CD4-positive, alpha-beta T cell treated with Interleukin-12 subunit alpha and Interleukin-12 subunit beta, for 1 hour (primary cell): ENCODE measurements around the gene COMMD1.
A peak's percentile ranks its signal among the peaks of the same experiment; 100 is the strongest.
"Not testable (repeated sequence)": the region's sequence is repeated elsewhere in the genome, so short reads cannot be mapped to it uniquely, and the experiment has no call there.

ENCODE experiments used
- DNase-seq: peaks from one replicate; pipeline ENCODE4 v3.0.0-alpha.2; 2020

The COMMD1 gene

DNA sequence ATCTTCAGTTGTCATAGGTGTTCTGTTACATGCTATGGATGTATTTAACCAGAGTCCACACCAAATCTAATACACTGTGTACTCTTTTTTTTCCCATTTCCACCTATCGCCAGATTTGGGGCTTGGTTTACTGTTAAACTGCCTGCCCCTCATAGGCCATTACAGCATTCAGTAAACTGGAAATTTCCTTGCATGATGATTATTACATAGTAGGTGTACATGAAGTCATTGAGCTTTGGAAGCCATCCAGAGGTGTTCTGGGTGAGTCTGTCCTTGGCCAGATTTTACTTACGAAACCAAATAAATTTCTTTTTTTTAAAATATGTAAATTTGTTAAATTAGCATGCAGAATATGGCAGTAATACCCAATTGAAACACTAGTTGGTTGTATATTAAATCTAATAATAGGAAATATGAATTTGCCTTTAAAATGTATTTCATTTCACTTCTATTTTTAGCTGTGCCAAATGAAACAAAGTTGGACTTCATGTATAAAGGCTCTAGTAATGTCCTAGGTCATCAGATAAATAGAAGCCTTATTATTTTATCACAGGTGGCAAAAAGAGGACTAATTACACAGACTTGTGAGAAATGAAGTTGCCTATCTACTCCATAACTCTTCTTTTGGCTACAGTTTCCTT lies 60.7 kb downstream of the COMMD1 start:
- DNase-seq: no peak

DNA sequence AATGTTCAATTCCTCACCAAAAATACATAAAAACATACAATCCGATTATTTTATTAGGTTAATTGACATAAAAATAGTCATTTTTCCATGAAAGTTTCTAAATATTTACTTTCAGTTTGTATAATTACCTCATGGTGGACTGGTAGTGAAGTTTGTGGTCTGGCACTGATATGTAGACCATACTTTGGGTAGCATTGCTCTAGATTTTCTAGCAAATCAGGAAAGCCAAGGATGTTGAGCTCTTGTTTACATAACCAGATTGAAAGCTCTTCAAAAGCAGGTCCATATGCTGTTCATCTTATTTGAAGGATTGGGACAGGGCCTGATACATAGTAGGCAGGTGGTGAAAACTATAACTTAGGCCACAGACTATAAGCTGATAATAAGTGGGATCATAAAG lies 61.8 kb downstream of the COMMD1 start:
- no peak for DNase-seq

DNA sequence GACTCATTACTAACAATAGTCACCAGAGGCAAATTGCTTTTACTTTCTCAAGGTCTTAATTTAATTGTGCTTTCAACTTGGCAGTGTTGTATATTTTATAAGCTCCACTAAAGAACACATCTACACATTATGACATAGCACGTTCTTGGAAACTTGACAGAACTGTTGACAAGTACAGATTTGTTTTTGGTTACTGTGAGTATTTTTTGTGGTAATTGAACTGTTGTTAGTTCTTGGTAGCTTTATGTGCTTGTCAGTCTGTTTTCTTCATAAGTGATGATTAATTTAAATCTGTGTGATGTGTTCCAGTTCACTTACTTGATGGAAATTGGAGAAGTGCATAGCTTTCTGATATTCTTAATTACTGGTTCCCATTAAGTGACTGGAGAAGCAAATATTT lies 63.9 kb downstream of the COMMD1 start:
- DNase-seq: no peak

DNA sequence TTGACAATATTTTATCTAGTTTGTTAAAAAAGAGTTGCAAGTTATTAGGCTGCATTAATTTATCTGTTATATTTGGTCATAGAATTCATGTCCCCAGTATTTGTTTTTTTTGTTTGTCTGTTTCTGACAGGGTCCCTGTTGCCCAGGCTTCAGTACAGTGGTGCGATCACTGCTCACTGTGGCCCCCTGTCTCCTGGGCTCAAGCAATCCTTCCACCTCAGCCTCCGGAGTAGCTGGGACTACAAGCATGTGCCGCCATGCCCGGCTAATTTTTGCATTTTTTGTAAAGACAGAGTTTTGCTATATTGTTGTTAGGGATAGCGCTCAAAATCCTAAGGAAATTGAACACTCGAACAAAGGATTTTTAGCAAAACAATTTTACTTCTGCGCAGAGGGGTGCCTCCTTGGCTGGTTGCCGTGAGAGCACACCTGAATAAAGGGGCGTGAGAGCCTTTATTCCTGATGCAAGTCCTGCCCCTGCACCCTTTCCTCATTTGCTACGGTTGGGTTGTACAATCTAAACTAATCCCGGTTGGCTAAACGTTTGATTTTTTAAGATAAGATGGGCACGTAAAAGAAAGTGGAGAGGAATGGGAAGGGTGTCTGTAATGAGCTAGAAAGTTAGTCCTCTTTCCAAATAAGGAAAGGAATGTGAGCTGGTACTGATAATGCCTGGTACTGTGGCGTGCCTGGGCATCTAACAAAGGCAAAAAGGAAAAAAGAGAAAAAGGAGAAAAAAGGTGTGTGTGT lies 65.5 kb downstream of the COMMD1 start:
- DNase-seq: no peak

DNA sequence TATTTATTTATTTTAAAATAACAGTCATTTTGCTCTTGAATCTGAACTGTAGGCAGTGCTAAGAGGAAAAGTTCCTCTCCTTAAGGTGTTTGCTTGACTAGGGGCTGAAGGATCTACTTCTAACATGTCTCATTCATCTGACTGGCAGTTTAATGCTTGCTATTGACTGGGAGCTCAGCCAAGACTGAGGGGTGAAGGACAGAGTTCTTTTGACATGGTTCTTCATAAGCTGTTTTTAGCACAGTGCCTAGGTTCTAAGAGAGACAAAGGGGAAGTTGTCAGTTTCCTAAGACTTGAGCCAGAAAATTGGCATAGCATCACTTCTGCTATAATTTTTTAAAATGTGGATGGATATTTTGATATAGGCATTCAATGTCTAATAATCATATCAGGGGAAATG lies 73.0 kb downstream of the COMMD1 start:
- DNase-seq: no peak

DNA sequence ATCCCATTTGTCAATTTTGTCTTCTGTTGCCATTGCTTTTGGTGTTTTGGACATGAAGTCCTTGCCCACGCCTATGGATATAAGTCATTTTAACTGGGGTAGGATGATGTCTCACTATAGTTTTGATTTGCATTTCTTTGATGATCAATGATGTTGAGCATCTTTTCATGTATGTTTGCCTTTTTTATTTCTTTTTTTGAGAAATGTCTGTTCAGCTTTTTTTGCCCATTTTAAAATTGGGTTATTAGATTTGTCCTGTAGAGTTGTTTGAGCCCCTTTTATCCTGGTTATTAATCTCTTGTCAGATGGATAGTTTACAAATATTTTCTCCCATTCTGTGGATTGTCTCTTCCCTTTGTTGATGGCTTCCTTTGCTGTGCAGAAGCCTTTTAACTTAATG lies 75.3 kb downstream of the COMMD1 start:
- no peak for DNase-seq

DNA sequence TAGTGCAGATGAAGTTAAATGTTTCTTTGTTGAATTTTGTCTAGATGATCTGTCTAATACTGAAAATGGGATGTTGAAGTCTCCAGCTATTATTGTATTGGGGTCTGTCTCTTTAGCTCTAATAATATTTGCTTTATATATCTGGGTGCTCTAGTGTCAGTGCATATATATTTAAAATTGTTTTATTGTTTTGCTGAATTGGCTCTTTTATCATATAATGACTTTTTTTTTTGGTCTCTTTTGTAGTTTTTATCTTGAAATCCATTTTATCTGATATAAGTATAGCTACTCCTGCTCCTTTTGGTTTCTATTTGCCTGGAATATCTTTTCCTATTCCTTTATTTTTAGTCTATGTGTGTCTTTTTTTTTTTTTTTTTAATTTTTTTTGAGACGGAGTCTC lies 79.2 kb downstream of the COMMD1 start:
- no peak for DNase-seq

DNA sequence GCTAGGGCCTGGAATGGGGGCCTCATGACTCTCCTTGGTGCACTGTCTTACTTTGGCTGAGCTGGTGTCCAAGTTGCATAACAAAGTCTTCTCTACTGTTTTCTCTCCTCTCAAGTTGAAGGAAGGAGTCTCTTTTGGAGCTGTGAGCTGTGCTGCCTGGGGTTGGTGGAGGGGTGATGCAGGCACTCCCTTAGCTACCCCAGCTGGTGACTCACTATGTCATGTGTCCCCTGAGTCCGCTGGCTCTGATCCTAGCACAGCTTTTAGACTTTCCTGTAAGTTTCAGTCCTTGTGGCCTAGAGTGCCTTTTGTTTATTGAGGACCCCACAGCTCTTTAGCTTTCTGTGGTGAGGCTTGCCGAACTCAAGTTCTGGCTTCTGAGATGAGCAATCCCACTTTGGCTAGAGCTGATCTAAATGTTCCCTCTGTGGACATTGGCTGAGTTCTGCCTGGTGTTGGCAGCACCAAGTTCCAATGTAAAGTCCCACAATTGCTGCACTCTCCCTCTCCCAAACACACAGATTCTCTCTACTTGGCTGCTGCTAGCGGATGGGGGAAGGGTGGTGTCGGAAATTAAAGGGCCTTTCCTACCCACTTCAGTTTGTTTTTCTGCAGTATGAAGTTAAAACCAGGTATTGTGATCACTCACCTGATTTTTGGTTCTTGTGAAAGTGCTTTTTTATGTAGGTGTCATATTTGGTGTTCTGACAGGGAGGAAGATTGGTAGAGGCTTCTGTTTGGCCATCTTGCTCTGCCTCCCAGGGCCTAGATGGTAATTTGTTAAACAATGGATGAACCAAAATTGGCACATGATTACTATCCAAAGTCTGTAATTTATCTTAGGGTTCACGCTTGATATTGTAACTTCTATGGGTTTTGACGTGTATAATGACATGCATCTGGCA lies 83.2 kb downstream of the COMMD1 start:
- no peak for DNase-seq

DNA sequence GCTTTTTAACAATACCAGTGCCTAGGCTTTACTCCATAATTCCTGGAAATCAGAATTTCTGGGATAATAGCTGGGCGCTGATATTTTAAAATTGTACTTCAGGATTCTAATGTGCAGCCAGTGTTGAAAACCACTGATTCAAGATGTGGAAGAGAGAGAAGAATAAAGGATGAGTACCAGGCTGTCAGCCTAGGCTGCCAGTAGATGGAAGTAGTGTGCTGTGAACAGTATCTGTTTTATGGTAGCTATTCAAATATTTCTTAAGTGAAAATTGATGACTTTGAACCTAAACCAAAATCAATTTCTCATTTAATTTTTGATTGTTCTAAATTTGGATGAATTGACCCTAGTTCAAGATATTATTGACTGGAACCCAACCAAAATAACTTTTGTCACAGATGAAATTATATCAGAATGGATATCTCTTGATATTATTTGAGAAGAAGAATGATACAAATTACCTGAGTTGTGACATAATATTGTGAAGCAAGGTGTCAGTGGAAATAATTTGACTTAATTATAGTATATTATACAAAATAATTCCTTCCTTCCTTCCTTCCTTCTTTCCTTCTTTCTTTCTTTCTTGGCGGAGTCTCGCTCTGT lies 88.0 kb downstream of the COMMD1 start:
- DNase-seq: peak; percentile 35

DNA sequence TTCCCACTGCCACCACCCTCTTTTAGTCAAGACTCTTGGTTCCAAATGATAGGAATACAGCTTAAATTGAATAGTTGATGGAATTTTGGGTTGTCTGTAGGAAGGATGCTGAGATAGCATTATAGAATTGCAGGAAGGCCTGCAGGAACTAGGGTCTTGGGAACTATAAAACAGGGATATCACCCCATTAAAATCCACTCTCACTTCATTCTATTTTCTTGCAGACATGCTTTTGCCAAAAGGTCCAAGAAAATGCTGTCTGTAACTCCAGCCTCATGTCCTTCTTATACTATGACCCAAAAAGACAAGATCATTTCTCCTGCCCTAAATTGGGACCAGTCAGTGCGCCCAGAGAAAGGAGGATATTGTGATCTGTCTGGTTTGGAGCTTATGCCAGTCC lies 89.1 kb downstream of the COMMD1 start:
- no peak for DNase-seq

DNA sequence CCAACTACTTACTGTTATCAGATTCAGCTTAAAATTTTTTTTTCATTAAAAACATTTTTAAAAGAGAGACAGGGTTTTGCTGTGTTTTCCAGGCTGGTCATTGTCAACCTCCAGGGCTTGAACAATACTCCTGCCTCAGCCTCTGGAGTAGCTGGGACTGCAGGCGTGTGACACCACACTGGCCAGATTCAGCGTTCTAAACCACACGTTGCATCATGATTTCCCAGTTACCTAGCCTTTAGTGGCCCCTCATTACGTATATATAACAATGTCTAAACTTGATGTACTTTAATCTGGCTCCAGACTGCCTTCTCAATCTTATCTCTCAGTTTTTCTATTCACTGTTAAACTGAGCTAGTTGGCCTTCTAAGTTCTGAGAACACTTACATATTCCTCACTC lies 89.6 kb downstream of the COMMD1 start:
- DNase-seq: no peak

DNA sequence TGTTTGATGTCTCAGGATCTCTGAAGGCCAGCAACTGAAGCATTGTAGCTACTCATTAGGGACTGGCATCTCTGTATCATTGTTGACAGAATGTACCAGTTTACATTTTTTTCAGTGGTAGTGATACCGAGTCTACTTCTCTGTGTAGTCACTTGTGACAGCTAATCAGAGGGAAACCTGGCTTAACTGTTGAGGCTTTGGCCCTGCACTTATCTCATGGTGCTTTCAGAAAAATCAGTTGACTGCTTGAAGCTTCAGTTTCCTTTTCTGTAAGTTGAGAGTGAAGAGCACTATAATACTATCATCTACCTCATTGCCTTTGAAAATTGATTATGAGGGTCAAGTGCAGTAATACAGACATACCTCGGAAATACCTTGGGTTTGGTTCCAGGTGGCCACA lies 90.0 kb downstream of the COMMD1 start:
- no peak for DNase-seq

DNA sequence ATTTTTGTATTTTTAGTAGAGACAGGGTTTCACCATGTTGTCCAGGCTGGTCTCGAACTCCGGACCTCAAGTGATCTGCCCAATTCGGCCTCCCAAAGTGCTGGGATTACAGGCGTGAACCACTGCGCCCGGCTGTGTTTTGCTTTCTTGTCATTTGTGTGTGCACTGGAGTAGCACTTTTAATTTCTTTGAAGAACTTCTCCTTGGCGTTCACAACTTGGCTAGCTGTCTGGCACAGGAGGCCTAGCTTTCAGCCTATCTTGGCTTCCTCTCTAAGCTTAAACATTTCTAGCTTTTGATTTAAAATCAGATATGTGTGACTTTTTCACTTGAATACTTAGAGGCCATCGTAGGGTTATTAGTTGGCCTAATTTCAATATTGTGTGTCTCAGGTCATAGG lies 93.0 kb downstream of the COMMD1 start:
- no peak for DNase-seq

DNA sequence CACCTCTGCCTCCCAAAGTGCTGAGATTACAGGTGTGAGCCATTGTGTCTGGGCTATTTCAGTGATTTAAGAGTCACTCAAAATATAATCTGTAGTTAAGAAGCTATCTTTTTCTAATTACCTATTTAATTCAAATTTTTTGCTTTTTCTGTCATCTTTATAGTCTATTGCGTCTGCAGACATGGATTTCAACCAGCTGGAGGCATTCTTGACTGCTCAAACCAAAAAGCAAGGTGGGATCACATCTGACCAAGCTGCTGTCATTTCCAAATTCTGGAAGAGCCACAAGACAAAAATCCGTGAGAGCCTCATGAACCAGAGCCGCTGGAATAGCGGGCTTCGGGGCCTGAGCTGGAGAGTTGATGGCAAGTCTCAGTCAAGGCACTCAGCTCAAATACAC lies 95.1 kb downstream of the COMMD1 start:
- DNase-seq: no peak

DNA sequence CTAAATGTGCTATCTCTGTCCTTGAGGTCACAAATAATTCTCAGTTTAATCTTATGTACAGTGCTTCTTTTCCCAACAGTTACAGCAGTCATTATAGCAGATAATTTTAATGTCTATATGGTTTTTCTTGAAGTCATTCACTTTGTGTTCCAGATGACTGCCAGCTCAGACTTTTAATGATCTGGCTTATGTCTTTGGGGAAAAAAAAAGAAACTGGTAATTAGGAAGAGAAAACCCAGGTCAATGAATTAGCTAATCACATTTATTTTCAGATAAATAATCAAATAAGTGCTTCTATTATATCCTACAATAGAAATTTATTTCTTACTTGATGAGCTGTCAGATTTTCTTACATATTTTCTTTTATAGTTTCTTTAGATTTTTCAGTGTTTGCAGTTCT lies 96.0 kb downstream of the COMMD1 start:
- DNase-seq: no peak

DNA sequence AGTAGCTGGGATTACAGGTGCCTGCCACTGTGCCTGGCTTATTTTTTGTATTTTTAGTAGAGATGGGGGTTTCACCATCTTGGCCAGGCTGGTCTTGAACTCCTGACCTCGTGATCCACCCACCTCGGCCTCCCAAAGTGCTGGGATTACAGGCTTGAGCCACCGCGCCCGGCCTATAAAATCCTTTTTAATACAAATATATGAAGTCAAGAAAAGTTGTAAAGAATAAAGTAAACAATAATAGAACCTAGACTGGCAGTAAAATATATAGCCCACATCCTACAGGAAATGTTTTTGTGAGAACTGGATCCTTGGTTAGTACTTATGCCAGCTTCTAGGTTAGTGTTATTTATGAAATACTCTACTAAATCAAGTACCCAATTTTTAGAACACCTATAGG lies 99.0 kb downstream of the COMMD1 start:
- not testable (repeated sequence) for DNase-seq

DNA sequence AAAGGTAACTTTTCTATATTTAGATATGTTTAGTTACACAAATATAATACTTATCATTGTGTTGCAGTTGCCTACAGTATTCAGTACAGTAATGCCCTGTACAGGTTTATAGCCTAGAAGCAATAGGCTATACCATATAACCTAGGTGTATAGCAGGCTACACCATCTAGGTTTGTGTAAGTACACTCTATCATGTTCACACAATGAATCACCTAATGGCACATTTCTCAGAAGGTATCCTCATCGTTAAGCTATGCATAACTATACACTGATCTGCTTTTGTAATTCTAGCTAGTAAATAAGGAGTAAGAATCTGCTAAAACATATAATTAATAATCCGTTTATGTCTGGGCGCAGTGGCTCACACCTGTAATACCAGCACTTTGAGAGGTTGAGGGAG lies 102.1 kb downstream of the COMMD1 start:
- DNase-seq: no peak

DNA sequence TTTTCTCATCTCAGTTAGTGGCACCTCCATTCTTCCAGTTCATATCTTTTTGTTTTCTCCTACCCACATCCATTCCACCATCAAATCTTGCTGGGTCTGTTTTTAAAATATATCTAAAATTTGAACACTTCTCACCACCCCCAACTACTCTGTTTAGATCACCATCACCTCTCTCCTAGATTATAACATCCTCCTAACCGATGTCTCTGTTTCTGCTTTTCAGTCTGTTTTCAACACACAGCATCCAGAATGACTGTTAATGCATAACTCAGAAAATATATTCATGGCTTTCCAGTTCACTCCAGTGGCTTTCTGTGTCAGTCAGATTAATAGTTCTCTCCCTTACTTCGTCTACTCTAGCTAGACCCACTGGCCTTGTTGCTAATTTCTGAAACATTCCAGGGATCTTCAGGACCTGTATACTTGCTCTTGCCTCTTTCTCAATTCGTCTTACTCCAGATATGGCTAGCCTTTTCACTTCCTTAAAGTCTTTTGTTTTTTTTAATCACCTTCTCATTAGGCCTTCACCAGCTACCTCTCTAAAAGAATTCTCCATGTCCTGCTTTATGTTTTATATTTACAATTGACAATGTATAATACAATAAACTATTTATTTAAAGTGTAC lies 105.3 kb downstream of the COMMD1 start:
- no peak for DNase-seq

DNA sequence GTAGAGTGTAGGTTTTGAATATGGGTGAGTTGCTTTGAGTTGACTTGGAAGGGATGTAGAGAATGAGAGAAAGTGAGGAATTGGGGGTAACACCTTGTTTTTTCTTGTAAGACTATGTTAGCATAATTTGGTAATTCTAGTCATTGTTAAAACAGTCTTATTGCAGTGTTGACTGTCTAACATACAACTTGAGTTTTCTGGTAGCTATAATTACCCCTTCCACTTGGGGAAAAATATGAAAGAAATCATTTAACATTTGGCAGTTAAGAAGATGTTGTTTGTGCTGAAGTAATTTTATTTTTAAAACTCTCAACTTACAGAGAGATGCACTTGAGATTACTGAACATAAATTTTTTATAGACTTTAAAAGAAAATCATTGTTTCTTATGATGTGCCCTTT lies 108.2 kb downstream of the COMMD1 start:
- no peak for DNase-seq

DNA sequence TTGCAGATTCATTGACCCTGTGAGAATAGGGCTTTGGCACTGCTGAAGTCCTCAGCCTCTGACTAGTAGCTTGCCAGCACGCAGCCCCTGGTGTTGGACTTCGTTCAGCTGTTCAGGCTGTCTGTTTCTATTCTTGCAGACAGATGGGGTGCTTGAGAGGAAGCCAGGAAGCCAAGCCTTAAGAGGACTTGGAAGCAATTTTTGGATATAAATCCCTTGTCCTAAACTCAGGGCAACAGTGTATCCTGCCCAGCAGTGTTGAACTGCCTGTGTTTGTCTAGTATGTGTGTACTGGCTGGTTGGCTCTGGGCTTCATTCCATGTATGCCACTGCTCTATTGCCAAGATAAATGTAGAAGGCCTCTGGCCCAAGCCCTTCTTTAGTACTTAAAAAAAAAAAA lies 108.6 kb downstream of the COMMD1 start:
- no peak for DNase-seq

DNA sequence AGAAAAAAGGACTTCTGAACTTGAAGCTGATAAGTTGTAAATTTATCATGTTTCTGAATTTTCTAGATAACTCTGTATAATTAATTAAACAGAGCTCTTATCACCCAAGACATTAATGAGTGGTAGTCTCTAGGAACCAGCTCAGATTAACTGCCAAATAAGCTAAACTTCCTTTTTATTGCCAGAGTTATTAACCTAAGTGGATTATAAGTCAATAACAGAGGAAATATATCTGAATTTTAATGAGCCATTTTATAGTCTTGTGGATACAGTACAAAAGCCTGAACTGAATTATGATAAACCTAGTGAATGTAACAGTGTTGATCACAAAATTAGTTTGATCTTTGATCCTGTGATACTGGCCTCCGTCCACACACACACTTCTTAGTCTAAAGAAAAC lies 111.5 kb downstream of the COMMD1 start:
- DNase-seq: no peak

DNA sequence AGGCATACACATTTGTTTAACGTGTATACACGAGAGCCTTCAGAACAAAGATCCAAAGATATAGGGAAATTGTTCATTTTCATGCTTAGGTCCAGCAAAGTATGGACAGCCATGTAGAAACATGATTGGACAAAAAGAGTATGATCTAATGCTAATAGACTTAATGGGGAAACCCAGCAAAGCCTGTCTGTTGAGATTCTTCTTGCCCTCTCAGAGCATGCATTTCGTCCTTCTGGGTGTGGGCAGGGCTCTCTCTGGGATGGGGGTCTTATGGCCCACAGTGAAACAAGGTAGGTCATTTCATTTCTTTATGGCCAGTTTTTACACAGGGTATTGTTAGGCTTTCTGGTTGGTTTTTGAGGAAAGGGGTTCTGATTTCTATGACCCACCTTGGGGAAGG lies 124.4 kb downstream of the COMMD1 start:
- DNase-seq: no peak

DNA sequence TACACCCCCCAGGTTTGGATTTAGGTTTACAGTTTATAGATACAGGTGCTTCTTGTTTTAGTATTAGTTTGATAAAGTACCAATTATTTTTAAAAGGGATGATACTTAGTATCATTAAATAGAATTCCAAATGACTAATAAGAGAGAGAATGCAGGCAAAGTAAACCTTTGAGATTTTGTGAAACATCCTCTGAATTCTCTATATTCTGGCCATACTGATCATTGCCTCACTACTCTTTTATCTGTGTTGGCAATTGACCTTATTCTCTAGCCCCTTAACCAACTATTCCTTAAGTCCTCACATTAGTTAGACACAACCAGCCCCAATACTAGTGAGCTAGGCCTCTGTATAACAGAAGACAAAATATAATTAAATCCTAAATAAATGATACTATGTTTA lies 125.4 kb downstream of the COMMD1 start:
- no peak for DNase-seq
